Hypothalamus (tissue), 51 donors: ENCODE data around the gene SPTLC2.
"Not testable (repeated sequence)": the region's sequence is repeated elsewhere in the genome, so short reads cannot be mapped to it uniquely, and the experiment has no call there.

ENCODE experiments used
- DNase-seq, 51 donors: peaks; one replicate each; lab custom pipeline; 2025; lab: John Stamatoyannopoulos, UW

The SPTLC2 gene

DNA sequence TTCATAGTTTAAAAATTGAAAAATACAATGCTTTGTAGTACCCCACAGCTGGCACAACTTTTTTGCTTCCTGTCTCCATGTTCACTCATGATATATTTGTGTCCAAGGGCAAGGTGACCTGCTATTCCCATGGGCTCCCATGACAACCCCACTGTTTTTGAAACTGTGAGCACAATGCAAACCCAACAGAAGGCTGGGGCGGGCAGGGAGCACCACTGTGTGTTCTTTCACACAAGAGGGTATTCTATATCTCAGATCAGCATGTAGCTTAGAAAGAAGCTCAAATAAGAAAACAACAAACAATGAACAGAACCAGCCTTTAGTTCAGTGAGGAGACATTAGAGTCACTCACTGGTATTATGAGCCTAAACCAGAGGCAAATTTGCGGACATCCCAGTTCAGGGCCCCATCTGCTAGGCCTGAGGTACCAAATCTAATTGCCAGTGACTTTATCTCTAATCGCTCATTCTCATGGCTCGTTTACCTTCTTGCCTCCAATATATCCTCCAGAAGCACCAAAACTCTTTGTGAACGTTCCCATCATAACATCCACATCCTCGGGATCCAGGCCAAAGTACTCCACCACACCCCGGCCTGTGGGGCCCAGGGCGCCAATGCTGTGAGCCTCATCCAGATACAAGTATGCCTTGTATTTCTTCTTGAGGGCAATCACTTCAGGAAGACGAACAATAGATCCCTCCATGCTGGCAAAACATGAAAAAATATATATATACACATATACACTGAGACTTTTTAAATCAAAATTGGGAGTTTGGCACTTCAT lies 61.4 kb downstream of the SPTLC2 start:
- DNase-seq, result peak in 13 of 51 donors; percentile 3 to 63 (median 20)

- no peak for DNase-seq
Measured at GRCh38 chr14:77554207-77554606, 62.2 kb downstream of the SPTLC2 start.

GRCh38 chr14:77549451-77549850 lies 67.0 kb downstream of the SPTLC2 start:
- DNase-seq, result no peak

DNA sequence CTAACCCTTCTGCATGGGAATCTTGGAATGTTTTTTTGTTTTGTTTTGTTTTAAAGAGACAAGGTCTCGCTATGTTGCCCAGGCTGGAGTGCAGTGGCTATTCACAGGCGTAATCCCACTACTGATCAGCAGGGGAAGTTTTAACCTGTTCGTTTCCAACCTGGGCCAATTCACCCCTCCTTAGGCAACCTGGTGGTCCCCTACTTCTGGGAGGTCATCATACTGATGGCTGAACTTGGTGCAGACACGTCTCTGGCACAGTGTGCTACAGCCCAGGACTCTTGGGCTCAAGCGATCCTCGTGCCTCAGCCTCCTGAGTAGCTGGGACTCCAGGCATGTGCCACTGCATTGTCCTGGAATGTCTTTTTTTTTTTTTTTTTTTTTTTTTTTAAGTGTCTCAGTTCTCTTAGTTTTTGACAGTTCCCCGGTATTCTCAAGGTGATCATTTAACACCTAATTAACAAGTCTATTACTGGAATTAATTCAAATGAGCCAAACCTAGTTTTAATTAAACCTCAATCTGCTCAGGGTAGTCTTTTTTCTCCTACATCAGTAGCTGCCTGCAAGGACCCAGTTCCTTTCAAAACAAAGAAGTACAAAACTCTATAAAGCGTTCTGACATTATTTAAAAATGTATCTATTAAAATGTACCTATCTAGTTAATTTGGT lies 68.8 kb downstream of the SPTLC2 start:
- no peak for DNase-seq

DNA sequence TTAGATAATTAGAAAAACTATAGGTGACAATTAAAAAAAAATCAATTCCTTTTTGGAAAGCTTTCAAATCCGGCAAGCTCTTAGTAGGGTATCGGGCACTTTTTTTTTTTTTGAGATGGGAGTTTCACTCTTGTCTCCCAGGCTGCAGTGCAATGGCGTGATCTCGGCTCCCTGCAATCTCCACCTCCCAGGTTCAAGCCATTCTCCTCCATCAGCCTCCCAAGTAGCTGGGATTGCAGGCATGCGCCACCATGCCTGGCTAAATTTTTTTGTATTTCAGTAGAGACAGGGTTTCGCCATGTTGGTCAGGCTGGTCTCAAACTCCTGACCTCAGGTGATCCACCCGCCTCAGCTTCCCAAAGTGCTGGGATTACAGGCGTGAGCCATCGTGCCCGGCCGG lies 71.3 kb downstream of the SPTLC2 start:
- DNase-seq, result not testable (repeated sequence)

DNA sequence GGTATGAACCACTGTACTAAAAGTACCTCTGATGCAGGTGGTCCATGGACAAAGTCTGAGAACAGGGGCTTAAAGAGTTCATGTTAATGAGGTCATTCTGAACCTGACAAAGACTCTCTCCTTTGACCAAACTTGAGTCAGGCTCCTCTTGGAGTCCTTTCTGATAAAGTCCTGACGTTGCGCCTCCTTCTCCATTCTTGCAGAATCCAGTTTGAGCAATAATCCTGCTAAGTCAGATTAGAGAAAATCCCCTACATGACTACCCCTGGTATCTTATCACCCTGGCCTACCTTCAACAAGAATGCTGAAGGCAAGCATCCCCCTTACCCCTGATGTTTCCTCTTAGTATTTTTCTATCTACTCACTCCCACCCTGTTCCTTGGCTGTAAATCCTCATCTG lies 71.9 kb downstream of the SPTLC2 start:
- DNase-seq, result no peak

DNA sequence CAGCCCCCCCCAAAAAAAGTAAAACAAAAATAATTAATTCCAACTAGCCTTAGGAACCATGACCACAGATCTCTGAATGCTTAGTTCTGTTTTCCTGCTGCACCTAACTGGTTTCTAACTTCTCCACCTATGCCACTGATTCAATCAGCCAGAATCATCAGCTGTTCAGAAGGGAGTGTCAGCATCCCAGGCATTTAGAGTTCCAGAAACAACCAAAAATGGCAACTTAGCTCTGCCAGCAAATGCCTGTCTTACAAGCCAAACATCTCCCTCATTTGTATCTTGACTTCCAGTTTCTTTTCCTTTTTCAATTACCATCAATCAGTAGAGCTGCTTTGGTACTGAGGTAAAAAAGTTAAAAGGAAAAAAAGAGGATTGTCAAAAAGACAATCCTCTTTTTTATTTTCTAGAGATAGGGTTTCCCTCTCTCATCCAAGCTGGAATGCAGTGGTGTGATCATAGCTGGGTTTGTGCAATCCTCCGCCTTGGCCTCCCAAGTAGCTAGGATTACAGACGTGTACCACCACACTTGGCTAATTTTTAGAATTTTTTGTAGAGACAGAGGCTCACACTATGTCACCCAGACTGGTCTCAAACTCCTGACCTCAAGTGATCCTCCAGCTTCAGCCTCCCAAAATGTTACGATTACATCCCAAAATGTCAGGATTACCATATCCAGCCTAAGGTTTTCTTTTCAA lies 72.7 kb downstream of the SPTLC2 start:
- DNase-seq, result no peak

- DNase-seq, result no peak
Measured at GRCh38 chr14:77543240-77543551, 73.2 kb downstream of the SPTLC2 start.

- peak in 12 of 51 donors; percentile 1 to 52 (median 18) for DNase-seq
Measured at GRCh38 chr14:77542421-77543239, 73.8 kb downstream of the SPTLC2 start.

- no peak for DNase-seq
Measured at GRCh38 chr14:77541905-77542304, 74.5 kb downstream of the SPTLC2 start.

- not testable (repeated sequence) for DNase-seq
Measured at GRCh38 chr14:77536951-77537350, 79.5 kb downstream of the SPTLC2 start.

DNA sequence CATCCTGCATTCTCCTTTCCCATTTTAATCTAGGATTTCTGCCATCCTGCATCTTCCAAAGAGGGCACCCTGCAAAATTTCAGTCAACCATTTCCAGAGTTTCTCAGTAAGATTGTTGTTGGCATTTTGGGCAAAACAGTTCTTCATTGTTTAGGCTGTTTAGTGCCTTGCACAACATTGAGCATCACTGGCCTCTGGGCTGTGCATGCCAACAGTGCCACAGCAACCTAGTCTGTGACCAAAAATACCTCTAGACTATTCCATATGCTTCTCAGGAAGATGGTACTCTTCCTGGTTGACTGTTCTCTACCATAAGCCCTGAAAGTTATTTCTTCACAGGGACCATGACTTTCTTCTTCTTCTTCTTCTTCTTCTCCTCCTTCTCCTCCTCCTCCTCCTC lies 85.4 kb downstream of the SPTLC2 start:
- DNase-seq, result no peak

DNA sequence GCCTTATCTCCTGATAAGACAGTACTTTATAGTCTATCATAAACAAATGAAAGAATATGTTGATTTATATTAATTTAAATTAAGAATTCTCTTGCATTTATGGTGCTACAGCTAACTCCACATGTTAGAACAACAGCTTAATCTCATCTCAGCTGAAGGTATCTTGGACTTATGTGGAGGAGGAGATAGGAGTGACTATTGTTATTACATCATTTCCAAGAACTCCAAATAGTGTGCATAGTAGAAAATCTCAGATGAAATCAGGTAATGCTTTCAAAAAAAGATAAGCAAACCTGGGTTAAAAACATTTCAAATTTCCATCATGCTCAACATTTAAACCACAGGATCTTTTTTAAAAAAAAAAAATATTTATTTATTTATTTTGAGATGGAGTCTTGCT lies 86.5 kb downstream of the SPTLC2 start:
- no peak for DNase-seq

DNA sequence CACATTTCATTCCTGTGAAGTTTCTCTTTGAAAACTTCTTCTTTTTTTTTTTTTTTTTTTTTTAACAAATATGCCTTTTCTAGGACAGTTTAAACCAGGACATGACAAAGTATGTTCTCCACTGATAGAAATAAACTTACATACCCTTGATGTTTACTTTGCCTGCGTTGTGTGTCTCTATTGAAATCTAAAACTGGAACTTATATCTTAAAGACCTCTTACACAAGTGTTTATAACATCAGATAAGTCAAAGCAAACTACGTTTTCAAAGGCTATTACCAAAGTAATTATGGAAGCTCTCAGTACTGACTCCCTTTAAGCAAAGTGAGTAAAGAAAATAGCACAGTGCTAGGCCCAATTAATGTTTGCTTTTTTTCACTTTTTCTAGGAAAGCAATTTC lies 87.2 kb downstream of the SPTLC2 start:
- DNase-seq, result no peak

- not testable (repeated sequence) for DNase-seq
Measured at GRCh38 chr14:77528701-77529100, 87.7 kb downstream of the SPTLC2 start.

- DNase-seq, result no peak
Measured at GRCh38 chr14:77526266-77526665, 90.2 kb downstream of the SPTLC2 start.

DNA sequence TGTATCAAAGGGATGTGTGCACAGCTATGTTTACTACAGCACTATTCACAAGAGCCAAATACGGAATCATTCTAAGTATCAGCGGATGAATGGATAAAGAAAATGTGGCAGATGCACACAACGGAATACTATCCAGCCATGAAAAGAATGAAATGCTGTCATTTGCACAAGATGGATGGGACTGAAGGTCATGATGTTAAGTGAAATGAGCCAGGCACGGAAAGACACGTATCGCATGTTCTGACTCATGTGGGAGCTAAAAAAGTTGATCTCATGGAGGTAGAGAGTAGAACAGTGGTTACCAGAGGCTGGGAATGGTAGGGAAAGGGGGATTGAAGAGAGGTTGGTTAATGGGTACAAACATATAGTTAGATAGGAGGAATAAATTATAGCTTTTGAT lies 91.9 kb downstream of the SPTLC2 start:
- DNase-seq, result no peak

- DNase-seq, result no peak
Measured at GRCh38 chr14:77523109-77523508, 93.3 kb downstream of the SPTLC2 start.

- no peak for DNase-seq
Measured at GRCh38 chr14:77520555-77520954, 95.9 kb downstream of the SPTLC2 start.

- DNase-seq, result no peak
Measured at GRCh38 chr14:77516126-77516525, 100.3 kb downstream of the SPTLC2 start.
